ENCODE results near the gene SEC16B. TPM values are rescaled to one million over a fixed set of nuclear protein-coding genes. Genes with fewer than 3 reads are reported as not detected.

The SEC16B gene
- total and polyA plus RNA-seq, 8 donors, result 3.3 to 53.9 (median 13.4) TPM

GRCh38 chr1:177964336-177964735, 5.5 kb downstream of the SEC16B start:
- DNase-seq, result no peak
- no peak overlapping the region for H3K4me3 ChIP-seq
- no peaks in the 10 kb centered on the region for H3K27me3 ChIP-seq
- intact Hi-C loops (cut with DNase I; ENCODE audit: low total_unique reads), result no loop called here
- WGBS, 5 donors, result 81 to 95% (median 86%) methylated on average over 3 to 5 of the region's 5 CpGs
- peaks cover 21 to 80% (median 72%) of the 10 kb centered on the region in 4 donors for H3K36me3 ChIP-seq
- no peaks in the 10 kb centered on the region for H3K4me1 ChIP-seq
- H3K27ac ChIP-seq, result no peak overlapping the region
- no peak for TF ChIP-seq POLR2AphosphoS5 (IDR thresholded peaks at IDR 0.05)
- no peak for TF ChIP-seq CTCF (IDR thresholded peaks at IDR 0.05)
- H3K9me3 ChIP-seq, result no peaks in the 10 kb centered on the region

- Histone ChIP-seq H3K4me3 (no peak overlapping the region), H3K4me1 (no peaks in the 10 kb centered on the region), H3K9me3 (no peaks in the 10 kb centered on the region), H3K36me3 (peaks cover 21 to 98% (median 83%) of the 10 kb centered on the region in 4 donors), H3K27ac (no peak overlapping the region), H3K27me3 (no peaks in the 10 kb centered on the region)
- intact Hi-C loops (cut with DNase I; ENCODE audit: low total_unique reads), result no loop called here
- TF ChIP-seq CTCF (IDR thresholded peaks at IDR 0.05), result no peak
- TF ChIP-seq EP300 (IDR thresholded peaks at IDR 0.05), result no peak
- no peak for TF ChIP-seq POLR2A (IDR thresholded peaks at IDR 0.05)
- no peak for TF ChIP-seq POLR2AphosphoS5 (IDR thresholded peaks at IDR 0.05)
- 62 to 89% (median 75%) methylated on average over 3 of the region's 3 CpGs for WGBS, 5 donors
- no peak for DNase-seq
These were observed 8.8 kb downstream of the SEC16B start for GRCh38 chr1:177960939-177961622.

- no peak overlapping the region for H3K4me3 ChIP-seq
- 57 to 70% (median 68%) methylated on average over 5 of the region's 5 CpGs for WGBS, 5 donors
- intact Hi-C loops (cut with DNase I; ENCODE audit: low total_unique reads), result no loop called here
- H3K27me3 ChIP-seq, result no peaks in the 10 kb centered on the region
- no peaks in the 10 kb centered on the region for H3K9me3 ChIP-seq
- DNase-seq, result peak in 1 of 2 donors; percentile 54
- TF ChIP-seq POLR2A (IDR thresholded peaks at IDR 0.05) (no peak), CTCF (IDR thresholded peaks at IDR 0.05) (peak in 1 of 7 experiments; percentile 5)
- H3K36me3 ChIP-seq, result peaks cover 18 to 96% (median 78%) of the 10 kb centered on the region in 4 donors
- H3K27ac ChIP-seq, result no peak overlapping the region
- H3K4me1 ChIP-seq, result no peaks in the 10 kb centered on the region
These were observed 9.9 kb downstream of the SEC16B start for GRCh38 chr1:177959811-177960515.

- intact Hi-C loops (cut with DNase I; ENCODE audit: low total_unique reads), result no loop called here
- no peak overlapping the region for H3K4me3 ChIP-seq
- no peak overlapping the region for H3K27ac ChIP-seq
- no peaks in the 10 kb centered on the region for H3K27me3 ChIP-seq
- WGBS, 5 donors, result 87 to 97% (median 93%) methylated on average over 4 to 7 of the region's 7 CpGs
- peaks cover 4 to 94% (median 73%) of the 10 kb centered on the region in 4 donors for H3K36me3 ChIP-seq
- DNase-seq, result no peak
- no peaks in the 10 kb centered on the region for H3K4me1 ChIP-seq
- TF ChIP-seq CTCF (IDR thresholded peaks at IDR 0.05) (no peak), POLR2A (IDR thresholded peaks at IDR 0.05) (no peak), POLR2AphosphoS5 (IDR thresholded peaks at IDR 0.05) (no peak), EP300 (IDR thresholded peaks at IDR 0.05) (no peak)
- no peaks in the 10 kb centered on the region for H3K9me3 ChIP-seq
These were observed 11.8 kb downstream of the SEC16B start for GRCh38 chr1:177958092-177958491.
